SK-N-SH (cell line): ENCODE measurements around the gene ZFAND6.

ENCODE experiments used
- EP300 ChIP-seq, 2 experiments: IDR thresholded peaks; 2 replicates each; pipeline versions ENCODE4 v1.4.0 to v1.6.1; 2012; ENCODE audit warnings: borderline replicate concordance in 1 of 2, low read depth in 1 of 2, low read length in 1 of 2
- EZH2phosphoT487 ChIP-seq: fragments of 200-600 bp; sonication (generic); IDR thresholded peaks from 2 replicates; pipeline ENCODE4 v1.6.1; 2017; ENCODE audit warnings: low read depth, mixed run types, mild to moderate bottlenecking, antibody characterized with exemption, moderate library complexity, borderline replicate concordance
- NFIC ChIP-seq: IDR thresholded peaks from 2 replicates; pipeline ENCODE4 v1.4.0; 2012; ENCODE audit warnings: borderline replicate concordance
- RFX5 ChIP-seq: IDR thresholded peaks from 2 replicates; pipeline ENCODE4 v1.6.1; 2012; ENCODE audit warnings: mild to moderate bottlenecking, improper control_type of control experiment, low read length
- TAF1 ChIP-seq: IDR thresholded peaks from 2 replicates; pipeline ENCODE4 v1.6.1; 2012; ENCODE audit warnings: low read depth, mild to moderate bottlenecking, low read length, moderate library complexity, borderline replicate concordance
- TCF12 ChIP-seq: IDR thresholded peaks from 2 replicates; pipeline ENCODE4 v1.4.0; 2012
- TF ChIP-seq, protein P1 (sequence below): fragments of 200-600 bp; sonication (generic); IDR thresholded peaks from 2 replicates; pipeline ENCODE4 v1.6.1; 2017; ENCODE audit warnings: antibody characterized with exemption, mild to moderate bottlenecking, moderate library complexity
- TF ChIP-seq, protein P2 (sequence below): IDR thresholded peaks from 2 replicates; pipeline ENCODE4 v1.6.1; 2012; ENCODE audit warnings: mild to moderate bottlenecking, low read depth, low read length, moderate library complexity
- TF ChIP-seq, protein P3 (sequence below): fragments of 150-350 bp; IDR thresholded peaks from 2 replicates; pipeline ENCODE4 v1.6.1; 2017; ENCODE audit warnings: antibody characterized with exemption, low read length, low read depth, borderline replicate concordance

DNA sequence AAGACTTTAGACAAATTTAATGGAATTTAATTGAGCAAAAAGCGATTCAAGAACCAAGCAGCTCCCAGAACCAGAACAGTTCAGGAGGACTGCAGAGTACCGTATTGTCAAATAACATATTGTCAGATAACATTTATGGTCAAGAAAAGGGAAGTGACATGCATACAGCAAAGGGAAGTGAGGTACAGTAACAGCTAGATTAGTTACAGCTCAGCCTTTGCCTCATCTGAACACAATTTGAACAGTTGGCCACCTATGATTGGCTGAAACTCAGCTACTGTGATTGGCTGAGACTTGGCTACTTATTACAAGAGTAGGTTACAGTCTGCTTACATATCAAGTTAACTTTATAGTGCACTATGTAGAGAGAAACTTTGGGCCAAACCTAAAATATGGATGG, 21.9 kb downstream of the ZFAND6 start:
- TF ChIP-seq, protein P1, sequence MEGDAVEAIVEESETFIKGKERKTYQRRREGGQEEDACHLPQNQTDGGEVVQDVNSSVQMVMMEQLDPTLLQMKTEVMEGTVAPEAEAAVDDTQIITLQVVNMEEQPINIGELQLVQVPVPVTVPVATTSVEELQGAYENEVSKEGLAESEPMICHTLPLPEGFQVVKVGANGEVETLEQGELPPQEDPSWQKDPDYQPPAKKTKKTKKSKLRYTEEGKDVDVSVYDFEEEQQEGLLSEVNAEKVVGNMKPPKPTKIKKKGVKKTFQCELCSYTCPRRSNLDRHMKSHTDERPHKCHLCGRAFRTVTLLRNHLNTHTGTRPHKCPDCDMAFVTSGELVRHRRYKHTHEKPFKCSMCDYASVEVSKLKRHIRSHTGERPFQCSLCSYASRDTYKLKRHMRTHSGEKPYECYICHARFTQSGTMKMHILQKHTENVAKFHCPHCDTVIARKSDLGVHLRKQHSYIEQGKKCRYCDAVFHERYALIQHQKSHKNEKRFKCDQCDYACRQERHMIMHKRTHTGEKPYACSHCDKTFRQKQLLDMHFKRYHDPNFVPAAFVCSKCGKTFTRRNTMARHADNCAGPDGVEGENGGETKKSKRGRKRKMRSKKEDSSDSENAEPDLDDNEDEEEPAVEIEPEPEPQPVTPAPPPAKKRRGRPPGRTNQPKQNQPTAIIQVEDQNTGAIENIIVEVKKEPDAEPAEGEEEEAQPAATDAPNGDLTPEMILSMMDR, result no peak
- TF ChIP-seq NFIC (no peak), RFX5 (no peak), EZH2phosphoT487 (no peak), EP300 (IDR thresholded peaks at IDR 0.05; ENCODE audit: borderline replicate concordance in 1 of 2, low read depth in 1 of 2, low read length in 1 of 2) (no peak), TCF12 (no peak), TAF1 (no peak)
- TF ChIP-seq, protein P2, sequence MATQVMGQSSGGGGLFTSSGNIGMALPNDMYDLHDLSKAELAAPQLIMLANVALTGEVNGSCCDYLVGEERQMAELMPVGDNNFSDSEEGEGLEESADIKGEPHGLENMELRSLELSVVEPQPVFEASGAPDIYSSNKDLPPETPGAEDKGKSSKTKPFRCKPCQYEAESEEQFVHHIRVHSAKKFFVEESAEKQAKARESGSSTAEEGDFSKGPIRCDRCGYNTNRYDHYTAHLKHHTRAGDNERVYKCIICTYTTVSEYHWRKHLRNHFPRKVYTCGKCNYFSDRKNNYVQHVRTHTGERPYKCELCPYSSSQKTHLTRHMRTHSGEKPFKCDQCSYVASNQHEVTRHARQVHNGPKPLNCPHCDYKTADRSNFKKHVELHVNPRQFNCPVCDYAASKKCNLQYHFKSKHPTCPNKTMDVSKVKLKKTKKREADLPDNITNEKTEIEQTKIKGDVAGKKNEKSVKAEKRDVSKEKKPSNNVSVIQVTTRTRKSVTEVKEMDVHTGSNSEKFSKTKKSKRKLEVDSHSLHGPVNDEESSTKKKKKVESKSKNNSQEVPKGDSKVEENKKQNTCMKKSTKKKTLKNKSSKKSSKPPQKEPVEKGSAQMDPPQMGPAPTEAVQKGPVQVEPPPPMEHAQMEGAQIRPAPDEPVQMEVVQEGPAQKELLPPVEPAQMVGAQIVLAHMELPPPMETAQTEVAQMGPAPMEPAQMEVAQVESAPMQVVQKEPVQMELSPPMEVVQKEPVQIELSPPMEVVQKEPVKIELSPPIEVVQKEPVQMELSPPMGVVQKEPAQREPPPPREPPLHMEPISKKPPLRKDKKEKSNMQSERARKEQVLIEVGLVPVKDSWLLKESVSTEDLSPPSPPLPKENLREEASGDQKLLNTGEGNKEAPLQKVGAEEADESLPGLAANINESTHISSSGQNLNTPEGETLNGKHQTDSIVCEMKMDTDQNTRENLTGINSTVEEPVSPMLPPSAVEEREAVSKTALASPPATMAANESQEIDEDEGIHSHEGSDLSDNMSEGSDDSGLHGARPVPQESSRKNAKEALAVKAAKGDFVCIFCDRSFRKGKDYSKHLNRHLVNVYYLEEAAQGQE, result no peak
- TF ChIP-seq, protein P3, sequence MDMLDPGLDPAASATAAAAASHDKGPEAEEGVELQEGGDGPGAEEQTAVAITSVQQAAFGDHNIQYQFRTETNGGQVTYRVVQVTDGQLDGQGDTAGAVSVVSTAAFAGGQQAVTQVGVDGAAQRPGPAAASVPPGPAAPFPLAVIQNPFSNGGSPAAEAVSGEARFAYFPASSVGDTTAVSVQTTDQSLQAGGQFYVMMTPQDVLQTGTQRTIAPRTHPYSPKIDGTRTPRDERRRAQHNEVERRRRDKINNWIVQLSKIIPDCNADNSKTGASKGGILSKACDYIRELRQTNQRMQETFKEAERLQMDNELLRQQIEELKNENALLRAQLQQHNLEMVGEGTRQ, result no peak
